K562 (cell line): Measurements from ENCODE around the gene ST6GALNAC6. TPM values are rescaled to one million over a fixed set of nuclear protein-coding genes. Genes with fewer than 3 reads are reported as not detected.
A peak's percentile ranks its signal among the peaks of the same experiment; 100 is the strongest.

Source experiments
- ARHGAP35 ChIP-seq: fragments of 450-650 bp; IDR thresholded peaks from 2 replicates; pipeline ENCODE4 v1.6.1; 2018; ENCODE audit not compliant: partially characterized antibody
- CC2D1A ChIP-seq: fragments of 450-650 bp; IDR thresholded peaks from 2 replicates; pipeline ENCODE4 v1.6.1; 2017; ENCODE audit warnings: mild to moderate bottlenecking
- ESRRB ChIP-seq: fragments of 250-450 bp; sonication (Bioruptor Pico); IDR thresholded peaks from 2 replicates; pipeline ENCODE4 v1.5.0; 2020; ENCODE audit warnings: mild to moderate bottlenecking, moderate library complexity, borderline replicate concordance
- FOXM1 ChIP-seq, 2 experiments: fragments of 450-650 bp in 1 of 2; sonication (generic) in 1 of 2; formaldehyde crosslinking in 1 of 2; IDR thresholded peaks; 2 replicates each; pipeline versions ENCODE4 v1.6.1 to v1.9.0; 2017 to 2022; ENCODE audit warnings: low read depth in 2 of 2, mild to moderate bottlenecking in 2 of 2, missing genetic modification reagents in 1 of 2, moderate library complexity in 1 of 2
- GTF2F1 ChIP-seq: IDR thresholded peaks from 2 replicates; pipeline ENCODE4 v1.6.1; 2011; ENCODE audit warnings: low read depth, low read length, improper control_type of control experiment
- HDGF ChIP-seq: fragments of 450-650 bp; IDR thresholded peaks from 2 replicates; pipeline ENCODE4 v1.6.1; 2016
- ILF3 ChIP-seq: fragments of 450-650 bp; IDR thresholded peaks from 2 replicates; pipeline ENCODE4 v1.6.1; 2018; ENCODE audit warnings: antibody characterized with exemption, mild to moderate bottlenecking, moderate library complexity, borderline replicate concordance
- MAFF ChIP-seq: IDR thresholded peaks from 2 replicates; pipeline ENCODE4 v1.6.1; 2012; ENCODE audit warnings: low read length, improper control_type of control experiment
- PHF20 ChIP-seq: fragments of 450-650 bp; IDR thresholded peaks from 2 replicates; pipeline ENCODE4 v1.6.1; 2018; ENCODE audit not compliant: partially characterized antibody
- PRPF4 ChIP-seq: fragments of 200-400 bp; formaldehyde crosslinking; IDR thresholded peaks from one replicate; pipeline ENCODE4 v1.6.1; 2017; ENCODE audit warnings: low read length, low read depth, mild to moderate bottlenecking; ENCODE audit not compliant: insufficient read depth, poor library complexity, severe bottlenecking
- RBM15 ChIP-seq: fragments of 200-400 bp; formaldehyde crosslinking; IDR thresholded peaks from 2 replicates; pipeline ENCODE4 v1.6.1; 2018; ENCODE audit warnings: mild to moderate bottlenecking, low read length, moderate library complexity; ENCODE audit not compliant: insufficient read depth
- RCOR1 ChIP-seq, 2 experiments: IDR thresholded peaks; 2 replicates each; pipeline ENCODE4 v1.6.1; 2012; ENCODE audit warnings: low read depth in 2 of 2, low read length in 2 of 2, borderline replicate concordance in 1 of 2, improper control_type of control experiment in 1 of 2
- SRSF3 ChIP-seq: fragments of 200-400 bp; formaldehyde crosslinking; IDR thresholded peaks from 2 replicates; pipeline ENCODE4 v1.6.1; 2016; ENCODE audit warnings: mild to moderate bottlenecking, low read length, moderate library complexity; ENCODE audit not compliant: insufficient read depth
- THRAP3 ChIP-seq: fragments of 450-650 bp; IDR thresholded peaks from 2 replicates; pipeline ENCODE4 v1.6.1; 2016; ENCODE audit warnings: mild to moderate bottlenecking, inconsistent platforms, borderline replicate concordance
- ZEB2 ChIP-seq: fragments of 450-650 bp; IDR thresholded peaks from 2 replicates; pipeline ENCODE4 v1.6.1; 2016
- ZKSCAN3 ChIP-seq: fragments of 250-450 bp; sonication (Bioruptor Pico); IDR thresholded peaks from 2 replicates; pipeline ENCODE4 v1.4.0; 2020
- ZNF217 ChIP-seq: sonication (generic); formaldehyde crosslinking; IDR thresholded peaks from 2 replicates; pipeline ENCODE4 v1.8.0; 2022; ENCODE audit warnings: mild to moderate bottlenecking, missing genetic modification reagents
- ZNF408 ChIP-seq: fragments of 250-450 bp; sonication (Bioruptor Pico); IDR thresholded peaks from 2 replicates; pipeline ENCODE4 v1.4.0; 2020; ENCODE audit warnings: low read depth, mild to moderate bottlenecking, moderate library complexity
- ZNF507 ChIP-seq: conservative IDR thresholded peaks from 2 replicates; pipeline ENCODE4 v1.6.1; 2017; ENCODE audit warnings: missing genetic modification characterization, missing compliant biosample characterization
- ZNF583 ChIP-seq: fragments of 250-450 bp; sonication (Bioruptor Pico); IDR thresholded peaks from 2 replicates; pipeline ENCODE4 v1.4.0; 2020
- ZNF644 ChIP-seq: fragments of 200-800 bp; sonication (Bioruptor generic); IDR thresholded peaks from 2 replicates; pipeline ENCODE4 v1.6.1; 2016; ENCODE audit warnings: low read depth, missing genetic modification characterization, missing compliant biosample characterization
- ZNF766 ChIP-seq: fragments of 200-800 bp; sonication (Bioruptor generic); conservative IDR thresholded peaks from 2 replicates; pipeline ENCODE4 v1.6.1; 2016; ENCODE audit warnings: missing genetic modification characterization, missing compliant biosample characterization
- polyA plus RNA-seq, 8 experiments: library from polyadenylated mRNA; depleted of rRNA in 4 of 8; stranded (reverse) in 5 of 8; unstranded in 3 of 8; fragments of >200 nt; fragmentation: Nextera tagmentation in 2 of 8; fragmentation: Illumina TruSeq in 1 of 8; extraction: Ambion mirVana in 2 of 8; extraction: Trizol in 1 of 8; gene quantifications; 2 replicates each; pipeline versions ENCODE4 v1.2.1 to v1.2.3, GENCODE V29; 2011 to 2014; ENCODE audit warnings: inconsistent platforms in 1 of 8, missing spikeins in 1 of 8
- total RNA-seq, 7 experiments: library from RNA; depleted of rRNA in 6 of 7; stranded (reverse); fragments of >200 nt in 6 of 7; fragmentation: Illumina TruSeq in 2 of 7; extraction: Trizol in 2 of 7; gene quantifications; 2 replicates each; pipeline versions ENCODE4 v1.2.1 to v1.2.3, GENCODE V29; 2011 to 2021; ENCODE audit warnings: low replicate concordance in 1 of 7
- TF ChIP-seq, protein P1 (sequence below), 2 experiments: fragments of 450-650 bp in 1 of 2; sonication (generic) in 1 of 2; formaldehyde crosslinking in 1 of 2; IDR thresholded peaks in 1 of 2; conservative IDR thresholded peaks in 1 of 2; 2 replicates each; pipeline versions ENCODE4 v1.6.1 to v1.8.1; 2016 to 2023; ENCODE audit warnings: mild to moderate bottlenecking in 2 of 2, moderate library complexity in 2 of 2, inconsistent platforms in 1 of 2, missing genetic modification reagents in 1 of 2
- TF ChIP-seq, protein P2 (sequence below): fragments of 250-450 bp; sonication (Bioruptor Pico); IDR thresholded peaks from 2 replicates; pipeline ENCODE4 v1.8.0; 2022; ENCODE audit warnings: inconsistent platforms
- TF ChIP-seq, protein P3 (sequence below): sonication (generic); formaldehyde crosslinking; IDR thresholded peaks from 2 replicates; pipeline ENCODE4 v1.8.1; 2022; ENCODE audit warnings: missing genetic modification reagents

ST6GALNAC6 gene
- total and polyA plus RNA-seq, 9 of the 15 experiments (the other 6 are each of a cell fraction or from before 2014, with no cell fraction given): 0.13 to 23.0 (median 14.5) TPM

DNA sequence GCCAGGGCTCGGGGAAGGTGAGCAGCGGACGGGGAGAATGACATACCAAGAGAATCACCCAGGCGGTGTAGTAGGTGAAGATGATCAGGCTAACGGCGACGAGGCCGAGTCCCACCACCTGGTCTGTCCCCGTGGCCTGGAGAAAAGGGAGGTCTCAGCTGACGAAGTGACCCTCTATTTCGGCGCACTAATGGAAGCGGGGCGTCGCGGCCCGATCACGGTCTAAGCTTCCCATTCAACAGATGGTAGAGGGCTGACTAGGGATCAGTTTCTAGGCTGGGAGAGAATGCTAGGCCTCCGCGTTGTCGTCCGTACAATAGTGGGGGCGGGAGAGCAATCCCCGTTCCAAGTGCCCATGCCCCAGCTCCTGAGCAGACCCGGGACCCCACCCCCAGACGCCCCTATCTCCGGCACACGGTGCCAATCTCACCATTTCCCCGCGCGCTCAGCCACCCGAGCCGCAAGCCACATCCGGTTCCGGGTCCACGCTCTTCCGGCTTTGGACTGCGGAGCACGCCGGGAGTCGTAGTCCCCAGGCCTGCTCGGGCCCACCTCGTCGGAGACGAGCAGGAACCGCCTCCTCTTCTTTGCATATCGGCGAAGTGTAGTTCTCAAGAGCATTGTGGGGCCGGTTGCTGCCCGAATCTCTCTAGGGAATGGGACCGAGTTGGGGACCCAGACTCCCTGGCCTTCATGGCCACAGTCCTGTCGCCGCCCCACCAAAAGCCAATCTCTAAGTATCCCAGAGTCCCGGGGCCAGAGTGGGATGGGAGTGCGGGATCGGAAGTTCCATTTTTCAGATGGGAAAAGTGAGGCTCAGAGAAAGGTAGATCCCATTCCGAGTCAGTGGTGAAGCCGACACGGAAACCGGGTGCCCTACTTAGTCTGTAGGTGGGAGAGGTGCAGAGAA lies 38.2 kb upstream of the ST6GALNAC6 start, which contains the start of gene DPM2 (continued):
- TF ChIP-seq, protein P1, sequence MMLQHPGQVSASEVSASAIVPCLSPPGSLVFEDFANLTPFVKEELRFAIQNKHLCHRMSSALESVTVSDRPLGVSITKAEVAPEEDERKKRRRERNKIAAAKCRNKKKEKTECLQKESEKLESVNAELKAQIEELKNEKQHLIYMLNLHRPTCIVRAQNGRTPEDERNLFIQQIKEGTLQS (IDR thresholded peaks at IDR 0.05): no peak
- TF ChIP-seq, protein P1 (CRISPR knock-in tag; conservative IDR thresholded peaks at IDR 0.05): no peak
- TF ChIP-seq ZNF408 (CRISPR knock-in tag) (no peak), THRAP3 (no peak), ZNF217 (no peak), CC2D1A (no peak; the same call in 1 of the 2 replicates), ESRRB (CRISPR knock-in tag) (no peak), FOXM1 (IDR thresholded peaks at IDR 0.05; ENCODE audit: low read depth) (no peak), FOXM1 (CRISPR knock-in tag; IDR thresholded peaks at IDR 0.05; ENCODE audit: low read depth) (no peak), ZNF644 (no peak), MAFF (no peak), ZNF507 (tag) (no peak), RBM15 (no peak), GTF2F1 (no peak), ARHGAP35 (no peak), RCOR1 (IDR thresholded peaks at IDR 0.05; ENCODE audit: borderline replicate concordance in 1 of 2, low read depth in 2 of 2, low read length in 2 of 2) (peak in 1 of 2 experiments; percentile 56; a peak in 3 of 4 replicates), SRSF3 (no peak), ZKSCAN3 (CRISPR knock-in tag) (no peak), ZNF583 (CRISPR knock-in tag) (no peak), ZNF766 (0 out of 2 replicates have a peak, but pooled peaks have one; percentile 15), PHF20 (no peak), ILF3 (no peak), PRPF4 (no peak), ZEB2 (no peak), HDGF (peak; percentile 91)
- TF ChIP-seq, protein P2, sequence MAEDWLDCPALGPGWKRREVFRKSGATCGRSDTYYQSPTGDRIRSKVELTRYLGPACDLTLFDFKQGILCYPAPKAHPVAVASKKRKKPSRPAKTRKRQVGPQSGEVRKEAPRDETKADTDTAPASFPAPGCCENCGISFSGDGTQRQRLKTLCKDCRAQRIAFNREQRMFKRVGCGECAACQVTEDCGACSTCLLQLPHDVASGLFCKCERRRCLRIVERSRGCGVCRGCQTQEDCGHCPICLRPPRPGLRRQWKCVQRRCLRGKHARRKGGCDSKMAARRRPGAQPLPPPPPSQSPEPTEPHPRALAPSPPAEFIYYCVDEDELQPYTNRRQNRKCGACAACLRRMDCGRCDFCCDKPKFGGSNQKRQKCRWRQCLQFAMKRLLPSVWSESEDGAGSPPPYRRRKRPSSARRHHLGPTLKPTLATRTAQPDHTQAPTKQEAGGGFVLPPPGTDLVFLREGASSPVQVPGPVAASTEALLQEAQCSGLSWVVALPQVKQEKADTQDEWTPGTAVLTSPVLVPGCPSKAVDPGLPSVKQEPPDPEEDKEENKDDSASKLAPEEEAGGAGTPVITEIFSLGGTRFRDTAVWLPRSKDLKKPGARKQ (CRISPR knock-in tag): no peak
- TF ChIP-seq, protein P3, sequence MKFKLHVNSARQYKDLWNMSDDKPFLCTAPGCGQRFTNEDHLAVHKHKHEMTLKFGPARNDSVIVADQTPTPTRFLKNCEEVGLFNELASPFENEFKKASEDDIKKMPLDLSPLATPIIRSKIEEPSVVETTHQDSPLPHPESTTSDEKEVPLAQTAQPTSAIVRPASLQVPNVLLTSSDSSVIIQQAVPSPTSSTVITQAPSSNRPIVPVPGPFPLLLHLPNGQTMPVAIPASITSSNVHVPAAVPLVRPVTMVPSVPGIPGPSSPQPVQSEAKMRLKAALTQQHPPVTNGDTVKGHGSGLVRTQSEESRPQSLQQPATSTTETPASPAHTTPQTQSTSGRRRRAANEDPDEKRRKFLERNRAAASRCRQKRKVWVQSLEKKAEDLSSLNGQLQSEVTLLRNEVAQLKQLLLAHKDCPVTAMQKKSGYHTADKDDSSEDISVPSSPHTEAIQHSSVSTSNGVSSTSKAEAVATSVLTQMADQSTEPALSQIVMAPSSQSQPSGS (CRISPR knock-in tag): no peak
